Suprapubic skin (tissue), 3 donors: Measurements from ENCODE around the gene BCL11B.

Experiments
- CTCF ChIP-seq, 2 donors: fragments of 200-600 bp in 1 of 2; fragments of 450-650 bp in 1 of 2; sonication (generic) in 1 of 2; IDR thresholded peaks; one replicate each; pipeline ENCODE4 v1.5.1; 2016 to 2019; ENCODE audit warnings: antibody characterized with exemption in 2 of 2, mild to moderate bottlenecking in 1 of 2, moderate library complexity in 1 of 2
- POLR2A ChIP-seq, 2 donors: fragments of 450-650 bp; IDR thresholded peaks; one replicate each; pipeline ENCODE4 v1.6.1; 2017; ENCODE audit warnings: antibody characterized with exemption in 2 of 2, mild to moderate bottlenecking in 2 of 2, moderate library complexity in 2 of 2

- TF ChIP-seq CTCF (IDR thresholded peaks at IDR 0.05) = no peak
- TF ChIP-seq POLR2A (IDR thresholded peaks at IDR 0.05) = no peak
These were observed 14.8 kb downstream of the BCL11B start for GRCh38 chr14:99257122-99257672.
